8988T (cell line): ENCODE data around the gene FYN.

Experiments
- DNase-seq: peaks from one replicate; pipeline ENCODE4 v3.0.0; 2011

The FYN gene

DNA sequence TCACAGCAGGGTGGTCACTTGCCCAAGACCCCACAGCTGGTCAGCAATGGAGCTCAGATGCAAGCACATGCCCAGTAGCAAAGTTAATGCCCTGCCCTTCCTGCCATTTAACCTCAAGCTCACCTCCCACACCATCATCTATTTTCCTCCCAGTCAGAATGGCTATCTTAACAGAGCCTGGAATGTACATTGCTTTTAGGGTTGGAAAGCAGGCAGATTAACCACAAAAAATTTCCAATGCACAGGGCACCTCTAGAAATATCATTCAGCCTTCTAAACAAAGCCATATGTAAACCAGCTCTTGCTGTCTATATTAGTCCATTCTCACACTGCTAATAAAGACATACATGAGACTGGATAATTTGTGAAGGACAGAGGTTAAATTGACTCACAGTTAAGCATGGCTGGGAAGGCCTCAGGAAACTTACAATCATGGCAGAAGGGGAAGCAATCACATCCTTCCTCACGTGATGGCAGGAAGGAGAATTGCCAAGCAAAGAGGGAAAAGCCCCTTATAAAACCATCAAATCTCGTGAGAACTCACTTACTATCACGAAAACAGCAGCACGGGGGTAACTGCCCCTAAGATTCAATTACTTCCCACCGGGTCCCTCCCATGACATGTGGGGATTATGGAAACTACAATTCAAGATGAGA, 106.9 kb downstream of the FYN start:
- DNase-seq: no peak

DNA sequence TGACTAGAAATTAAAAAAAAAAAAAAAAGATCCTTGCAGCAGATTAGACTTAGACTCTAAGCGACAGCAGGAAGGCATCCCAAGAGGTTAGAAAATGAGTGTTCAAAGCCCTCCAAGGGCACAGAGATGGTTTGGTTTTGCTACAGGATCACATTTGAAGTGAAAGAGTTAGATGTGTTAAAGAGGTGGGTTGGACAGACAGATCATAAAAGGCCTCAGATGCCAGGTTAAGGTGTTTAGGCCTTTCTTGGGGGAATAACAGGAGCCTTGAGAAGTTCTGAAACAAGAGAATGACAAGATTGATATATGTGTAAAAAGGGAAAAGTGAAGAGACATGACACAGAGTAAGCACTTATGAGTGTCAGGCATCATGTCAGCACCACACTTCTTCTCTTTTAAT, 107.5 kb downstream of the FYN start:
- DNase-seq: no peak

DNA sequence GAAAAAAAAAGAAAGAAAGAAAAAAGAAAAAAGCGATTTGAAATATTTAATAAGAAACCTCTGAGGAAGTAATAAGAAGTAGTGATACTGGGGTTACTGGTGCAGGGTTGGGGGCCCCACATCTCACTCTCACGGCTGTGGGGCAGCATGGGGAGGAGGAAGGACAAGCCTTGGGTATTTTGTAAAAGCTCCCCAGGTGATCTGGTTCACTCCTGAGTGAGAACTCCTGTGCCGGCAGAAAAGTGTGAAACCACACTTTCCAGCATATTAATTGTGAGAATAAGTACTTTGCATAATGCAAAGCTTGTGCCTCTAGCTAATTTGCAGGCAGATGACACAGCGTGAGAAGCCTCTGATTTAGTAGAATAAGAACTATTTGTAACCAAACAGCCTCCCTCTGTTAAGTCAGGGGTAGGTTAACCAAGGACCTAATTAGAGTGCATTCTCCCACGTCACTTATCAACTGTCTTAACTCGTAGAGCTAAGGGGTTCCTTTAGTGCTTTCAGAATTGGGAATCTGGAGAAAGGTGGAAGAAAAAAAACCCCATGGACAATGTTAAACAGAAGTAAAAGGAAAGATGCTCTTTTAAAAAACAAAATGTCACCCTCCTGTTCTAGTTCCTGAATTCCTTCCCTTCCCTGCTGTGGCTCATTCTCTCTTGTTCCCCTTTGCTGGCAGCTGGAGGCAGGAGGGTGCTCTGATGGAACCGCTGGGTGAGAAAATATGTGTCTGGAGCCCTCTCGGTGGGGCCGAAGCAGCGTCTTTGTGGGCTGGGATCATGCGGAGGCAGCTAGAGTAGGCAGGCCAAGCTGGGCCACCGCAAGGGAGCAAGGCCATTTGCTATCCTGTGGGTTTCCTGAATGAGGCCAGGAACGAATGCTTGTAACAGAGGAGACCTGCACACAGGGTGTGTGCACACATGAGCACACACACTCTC, 108.7 kb downstream of the FYN start:
- DNase-seq: no peak

DNA sequence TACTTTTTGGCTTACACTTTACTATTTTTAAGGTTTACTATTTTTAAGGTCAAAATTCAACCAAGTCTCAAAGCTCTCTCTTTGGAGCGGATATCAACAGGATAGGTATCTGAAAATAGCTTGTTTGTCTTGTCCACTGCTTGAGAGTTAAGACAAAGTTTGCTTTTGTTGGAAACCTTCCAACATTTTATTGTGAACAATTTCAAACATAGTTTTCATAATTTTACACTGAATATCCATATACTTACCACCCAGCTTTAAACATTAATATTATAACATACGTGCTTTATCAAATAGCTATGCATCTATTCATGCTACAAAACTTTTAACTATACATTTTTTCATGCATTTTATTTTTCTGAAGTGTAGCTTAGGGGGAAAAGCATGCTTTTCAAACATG, 109.9 kb downstream of the FYN start:
- DNase-seq: no peak

DNA sequence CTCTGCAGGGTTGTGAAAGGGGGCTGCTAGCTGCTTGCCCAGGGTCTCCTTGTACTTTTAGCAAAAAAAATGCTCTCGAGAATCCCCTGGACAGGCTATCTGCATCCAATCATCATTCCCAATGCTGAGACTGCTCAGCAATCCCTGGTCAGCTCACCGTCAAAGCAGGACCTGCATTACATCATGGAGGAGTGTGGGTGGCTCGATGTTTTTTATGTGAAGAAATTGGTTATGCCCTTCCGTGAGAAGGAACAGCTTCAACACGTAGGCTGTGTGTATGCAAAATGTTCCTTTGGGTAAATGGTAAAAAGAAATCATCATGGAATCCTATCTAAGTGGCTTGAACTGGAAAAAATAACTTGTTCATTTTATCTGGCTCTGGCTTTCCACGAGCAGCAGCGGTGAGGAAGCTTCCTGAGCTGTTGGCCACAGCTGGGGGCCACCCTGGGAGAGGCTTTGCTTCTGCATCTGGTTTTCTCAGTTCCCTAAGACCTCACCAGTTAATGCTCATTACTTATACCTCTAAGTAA, 111.4 kb downstream of the FYN start:
- no peak for DNase-seq

DNA sequence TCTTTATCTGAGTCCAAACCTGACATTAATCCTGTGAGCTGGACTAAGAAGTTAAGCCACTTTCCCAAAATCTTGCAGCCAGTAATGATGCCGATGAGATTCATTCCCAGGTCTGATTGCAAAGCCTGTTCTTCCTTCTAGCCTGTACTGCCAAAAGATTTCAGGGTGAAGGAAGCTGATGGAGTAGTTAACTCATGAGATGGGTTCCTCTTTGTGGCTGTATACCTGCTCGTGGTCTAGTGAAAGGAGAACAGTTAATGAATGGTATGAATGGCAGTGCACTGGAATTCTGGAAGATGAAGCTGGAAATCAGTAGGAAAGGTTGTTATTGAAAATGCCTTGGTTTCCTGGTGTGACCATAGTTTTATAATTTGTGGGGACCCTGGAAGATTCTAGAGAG, 112.0 kb downstream of the FYN start:
- no peak for DNase-seq

DNA sequence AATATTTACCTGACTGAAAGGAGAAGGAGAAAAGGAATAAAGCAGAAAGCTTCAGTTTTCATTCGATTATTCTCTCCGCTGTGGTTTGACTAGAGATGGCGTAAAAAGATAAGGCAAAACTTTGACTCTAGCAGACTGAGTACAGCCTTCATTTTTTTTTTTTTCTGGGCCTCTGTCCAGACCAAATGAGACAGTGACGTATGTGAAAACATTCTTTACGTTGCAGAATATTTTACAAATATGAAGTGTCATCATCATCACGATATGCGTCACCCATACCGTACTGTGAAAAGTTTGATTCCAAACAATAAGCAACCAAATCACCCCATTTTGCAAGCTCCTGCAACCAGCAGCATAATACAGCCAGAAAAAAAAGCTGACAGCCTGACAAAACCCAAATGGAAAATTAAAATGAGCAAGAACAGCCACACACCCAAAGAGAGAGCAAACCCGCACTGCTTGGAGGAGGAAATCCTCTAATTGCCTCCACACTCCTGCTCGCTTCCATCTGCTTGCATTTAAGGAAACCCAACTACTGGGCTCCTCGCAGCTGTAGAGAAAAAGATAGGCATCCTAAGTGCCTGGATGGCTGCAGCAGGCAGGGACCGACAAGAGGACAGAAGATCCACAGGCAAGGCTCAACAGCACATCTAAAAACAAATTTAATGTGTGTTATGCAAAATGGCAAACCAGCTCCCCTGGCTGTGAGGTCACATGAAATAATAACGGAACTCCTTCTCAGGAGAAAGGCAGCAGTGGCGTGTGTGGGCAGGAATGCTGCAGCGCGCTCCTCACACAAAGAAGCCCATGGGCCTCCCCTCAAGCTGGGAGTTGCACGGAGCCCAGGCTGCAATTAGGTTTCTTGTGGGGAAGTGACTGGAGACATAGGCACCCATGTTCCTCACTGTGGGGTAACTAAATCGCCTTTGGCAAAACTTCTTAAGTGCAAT, 113.1 kb downstream of the FYN start:
- no peak for DNase-seq

DNA sequence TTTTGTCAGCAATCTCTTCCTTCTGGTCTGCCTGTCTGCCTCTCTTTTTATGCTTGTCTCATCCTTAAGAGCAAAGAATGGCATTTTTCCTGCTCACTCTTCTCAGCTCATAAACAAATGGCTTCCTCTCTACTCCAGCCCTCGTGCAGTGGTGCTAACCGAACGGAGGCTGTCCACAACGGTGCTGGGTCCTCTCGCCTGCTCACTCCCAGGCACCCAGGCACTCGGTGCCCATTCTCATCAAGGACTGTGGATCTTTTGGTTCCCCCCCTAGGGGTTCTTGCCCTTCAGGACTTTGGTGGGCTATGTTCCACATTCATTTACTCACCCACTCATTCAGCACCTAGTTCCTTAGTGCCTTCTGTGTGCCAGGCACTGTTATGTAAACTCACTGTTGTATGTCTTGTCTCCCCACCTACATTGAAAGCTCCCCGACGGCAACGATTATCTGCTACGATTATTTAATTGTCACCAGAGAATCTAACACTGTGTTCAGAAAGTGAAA, 113.9 kb downstream of the FYN start:
- no peak for DNase-seq

DNA sequence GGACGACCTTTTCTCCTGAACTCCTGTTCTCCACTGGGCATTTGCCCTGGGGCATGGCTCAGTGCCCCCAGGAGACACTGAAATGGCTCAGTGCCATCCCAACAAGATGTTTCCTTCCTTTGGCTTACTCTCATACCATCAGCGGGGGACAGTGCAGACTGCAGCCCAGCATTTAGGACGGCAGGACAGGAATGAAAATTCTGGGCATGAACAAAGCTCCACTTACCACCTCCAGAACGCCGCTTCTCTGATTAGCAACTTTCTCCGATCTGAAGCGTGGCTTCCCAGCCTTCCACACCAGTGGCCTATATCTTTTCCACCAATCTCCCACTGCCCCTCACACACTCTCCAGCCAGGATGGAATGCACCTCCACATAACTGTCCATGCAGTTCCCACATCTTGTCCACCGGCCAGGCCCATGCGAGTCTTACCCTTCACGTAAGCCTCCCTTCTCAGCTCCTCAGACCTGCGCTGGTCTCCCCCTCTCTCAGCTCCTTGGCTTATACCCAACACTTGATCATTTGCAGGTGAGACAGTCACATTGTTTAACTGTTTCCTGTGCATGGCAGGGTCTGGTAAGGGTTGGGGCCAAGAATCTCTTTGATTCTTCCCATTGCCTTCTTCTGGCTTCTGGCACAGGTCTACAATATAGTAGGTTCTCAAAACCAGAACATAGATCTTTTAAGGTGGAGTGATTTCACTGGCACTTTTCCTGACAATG, 114.5 kb downstream of the FYN start:
- no peak for DNase-seq

DNA sequence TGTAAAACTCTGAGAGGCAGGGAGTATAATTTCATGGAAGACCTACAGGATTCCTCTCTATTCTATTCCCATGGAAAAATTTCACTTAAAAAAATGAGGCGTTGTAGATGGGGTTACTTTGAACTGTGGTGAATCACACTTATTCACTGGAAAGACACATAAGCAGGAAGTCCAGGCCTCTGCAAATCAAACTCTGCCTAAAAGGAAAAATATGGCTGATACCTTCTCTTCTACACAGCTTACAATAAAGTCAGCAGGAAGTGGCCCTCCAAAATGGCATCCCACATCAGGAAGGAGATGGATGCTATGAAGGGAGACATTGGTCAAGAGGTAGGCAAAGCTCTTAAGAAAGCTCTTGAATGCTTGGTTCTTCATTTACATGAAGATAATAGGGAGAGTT, 115.9 kb downstream of the FYN start:
- DNase-seq: no peak

DNA sequence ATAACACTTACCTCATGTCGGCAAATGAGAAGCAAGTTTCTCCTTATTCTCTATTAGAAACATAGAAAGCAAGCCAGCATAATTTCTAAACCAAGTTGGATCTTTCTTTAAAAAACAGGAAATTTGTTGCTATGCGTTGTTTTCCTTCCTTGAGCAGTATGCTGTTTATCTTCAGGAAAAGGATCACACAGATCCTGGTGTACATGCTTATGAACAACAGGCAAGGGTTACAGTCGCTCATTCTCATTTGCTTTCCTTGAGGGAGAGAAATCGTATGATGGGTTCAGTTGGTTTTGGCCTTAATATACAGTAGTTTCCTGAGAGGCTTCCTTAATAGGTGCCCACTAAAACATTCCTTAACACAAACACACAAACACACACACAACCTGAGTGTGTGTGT, 118.8 kb downstream of the FYN start:
- no peak for DNase-seq

DNA sequence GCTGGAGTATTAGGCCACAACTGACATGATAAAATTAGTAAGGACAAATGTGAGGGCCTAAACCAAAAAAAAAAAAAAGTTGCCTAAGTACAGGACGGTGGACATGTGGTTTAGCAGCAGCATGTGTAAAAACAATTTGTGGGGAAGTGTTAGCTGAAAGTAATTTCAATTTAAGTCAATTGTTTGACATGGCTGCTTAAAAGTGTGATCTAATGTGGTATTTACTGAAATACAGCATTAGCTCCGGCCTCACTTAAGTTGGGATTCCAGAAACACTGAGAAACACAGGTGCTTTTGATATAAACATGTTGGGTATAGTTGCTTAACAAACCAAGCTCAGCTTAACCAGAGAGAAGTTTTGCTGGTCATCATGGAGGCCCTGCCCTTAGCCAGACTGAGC, 119.7 kb downstream of the FYN start:
- DNase-seq: no peak

DNA sequence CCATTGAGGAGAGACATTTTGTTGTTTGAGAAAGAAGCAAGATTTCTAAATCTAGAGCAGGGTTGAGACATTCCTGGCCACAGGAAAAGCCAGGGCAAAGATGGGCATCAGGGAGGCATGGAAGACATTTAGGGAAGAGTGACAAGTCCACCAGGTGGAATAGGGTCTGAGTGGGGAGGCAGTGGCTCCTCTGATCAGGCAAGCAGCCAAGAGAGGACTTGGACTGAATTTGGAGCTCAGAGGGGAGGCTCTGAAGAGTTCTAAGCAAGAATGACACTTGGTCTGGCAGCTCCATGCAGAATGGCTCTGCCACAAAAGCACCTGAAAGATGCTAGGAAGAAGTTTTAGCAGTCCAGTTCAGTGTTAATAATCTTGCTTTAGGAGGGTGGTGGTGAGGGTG, 120.8 kb downstream of the FYN start:
- no peak for DNase-seq

DNA sequence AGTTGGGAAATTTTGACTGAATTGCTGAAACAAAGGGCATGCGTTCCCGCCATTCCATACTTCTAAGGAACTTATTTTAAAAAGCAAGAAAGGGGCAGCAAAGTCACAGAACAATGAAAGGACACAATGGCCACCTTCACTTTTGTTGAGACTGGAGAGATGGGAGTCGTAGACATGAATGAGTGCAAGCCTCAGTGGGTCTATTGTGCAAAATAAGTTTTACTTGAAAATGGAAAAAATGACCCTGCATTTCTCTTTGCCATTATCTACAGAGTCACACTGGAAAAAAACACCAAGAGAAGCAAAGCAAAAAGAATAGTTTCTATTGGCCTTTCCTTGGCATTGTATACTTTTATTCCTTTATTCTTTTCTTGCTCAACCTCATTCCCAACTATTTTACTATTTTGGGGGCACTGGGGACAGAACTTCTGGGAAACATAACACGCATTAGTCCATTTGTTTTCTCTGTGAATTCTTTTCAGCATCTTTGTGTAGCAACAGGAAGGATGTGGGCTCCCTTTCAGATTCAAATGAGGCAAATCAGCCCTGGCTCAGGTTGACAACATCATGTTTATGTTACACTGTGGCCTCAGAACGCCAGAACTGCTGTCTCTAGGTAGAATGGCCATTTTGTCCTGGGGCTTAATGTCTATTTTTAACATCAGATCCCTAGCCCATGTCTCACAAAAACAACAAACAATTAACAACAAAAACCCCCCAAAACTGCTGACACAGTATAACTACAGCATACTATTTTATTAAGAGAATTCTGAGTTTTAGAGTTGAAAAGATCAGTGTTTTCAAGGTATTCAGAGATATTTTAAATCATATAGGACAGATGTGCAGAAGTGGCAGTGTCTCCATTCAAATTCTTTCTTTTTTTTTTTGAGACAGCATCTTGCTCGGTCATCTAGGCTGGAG, 122.2 kb downstream of the FYN start:
- DNase-seq: no peak

DNA sequence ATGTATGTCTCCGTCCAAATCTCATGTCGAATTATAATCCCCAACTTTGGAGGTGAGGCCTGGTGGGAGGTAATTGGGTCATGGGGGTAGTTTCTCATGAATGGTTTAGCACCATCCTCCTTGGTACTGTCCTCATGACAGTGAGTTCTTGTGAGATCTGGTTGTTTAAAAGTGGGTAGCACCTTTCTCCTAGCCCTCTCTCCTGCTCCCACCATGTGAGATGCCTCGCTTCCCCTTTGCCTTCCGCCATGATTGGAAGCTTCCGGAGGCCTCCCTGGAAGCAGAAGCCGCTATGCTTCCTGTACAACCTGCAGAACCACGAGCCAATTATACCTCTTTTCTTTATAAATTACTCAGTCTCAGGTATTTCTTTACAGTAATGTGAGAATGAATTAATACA, 123.1 kb downstream of the FYN start:
- no peak for DNase-seq

DNA sequence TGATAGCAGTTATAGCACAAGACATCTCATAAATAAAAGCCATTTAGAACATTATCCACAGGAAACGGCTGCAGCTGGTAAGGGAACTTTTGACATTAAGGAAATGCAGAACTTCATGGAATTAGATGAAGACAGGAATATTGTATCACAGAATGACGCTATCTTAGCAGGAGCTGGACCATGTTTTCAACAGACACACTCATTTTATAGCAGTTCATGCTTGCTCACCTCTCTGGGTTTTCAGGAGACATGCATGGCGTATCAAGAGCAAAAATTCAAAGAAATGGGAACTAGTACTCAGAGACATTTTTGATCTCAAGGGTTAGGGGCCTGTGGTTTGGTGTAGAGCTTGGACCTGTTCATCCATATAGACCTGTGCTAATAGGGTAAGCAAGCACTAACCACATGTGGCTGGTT, 125.0 kb downstream of the FYN start:
- DNase-seq: no peak

DNA sequence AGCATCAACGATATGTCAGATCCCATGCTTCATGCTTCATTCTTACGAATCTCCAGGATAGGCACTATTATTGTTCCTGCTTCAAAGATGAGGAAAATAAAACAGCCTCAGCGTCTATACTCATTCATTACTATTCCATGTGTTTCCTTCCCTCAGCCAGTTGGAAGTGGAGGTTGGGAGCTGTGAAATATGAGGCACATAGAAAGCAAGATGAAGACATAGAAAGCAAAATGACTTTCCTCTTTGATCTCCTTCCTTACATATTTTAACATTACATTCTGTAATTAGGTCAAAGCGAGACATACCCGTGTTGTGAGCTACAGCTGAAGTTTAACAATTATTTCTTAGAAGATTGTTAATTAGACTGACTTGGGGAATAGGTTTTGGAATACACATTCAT, 125.4 kb downstream of the FYN start:
- no peak for DNase-seq

DNA sequence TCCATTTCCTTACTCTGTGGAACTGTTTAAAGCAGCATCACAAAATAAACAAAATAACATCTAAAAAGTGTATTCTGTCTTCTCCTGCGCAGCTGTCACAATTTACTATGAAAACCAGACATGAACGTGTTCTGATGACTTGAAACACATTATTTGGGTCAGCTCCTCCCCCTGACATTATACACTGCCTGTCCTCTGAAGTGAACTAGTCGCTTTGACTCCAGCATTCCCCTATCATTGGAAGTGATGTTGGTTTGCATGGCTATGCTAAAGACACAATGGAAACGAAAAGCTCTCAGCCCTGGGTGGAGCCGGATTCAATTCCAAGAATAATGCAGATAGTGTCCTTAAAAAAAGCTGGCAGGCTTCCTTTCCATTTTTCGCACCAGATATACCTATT, 125.9 kb downstream of the FYN start:
- no peak for DNase-seq

DNA sequence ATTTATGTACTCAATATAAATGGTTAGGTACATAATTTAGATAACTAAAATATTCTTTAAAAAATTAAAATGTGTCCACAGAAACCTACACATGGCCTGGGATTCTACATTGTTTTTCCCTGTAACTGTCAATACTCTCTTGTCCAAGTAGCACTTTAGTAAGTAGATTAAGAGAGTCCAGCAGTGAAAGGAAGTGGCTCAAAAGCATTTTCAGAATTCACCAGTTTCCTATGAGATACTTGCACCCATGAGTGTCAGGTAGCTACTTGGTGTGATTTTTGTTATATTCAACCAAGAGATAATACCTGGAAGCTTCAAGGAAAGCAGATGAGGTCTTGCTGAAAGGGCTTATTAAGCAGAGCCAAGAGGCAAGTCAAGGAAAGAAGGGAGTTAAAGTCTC, 126.3 kb downstream of the FYN start:
- DNase-seq: no peak

DNA sequence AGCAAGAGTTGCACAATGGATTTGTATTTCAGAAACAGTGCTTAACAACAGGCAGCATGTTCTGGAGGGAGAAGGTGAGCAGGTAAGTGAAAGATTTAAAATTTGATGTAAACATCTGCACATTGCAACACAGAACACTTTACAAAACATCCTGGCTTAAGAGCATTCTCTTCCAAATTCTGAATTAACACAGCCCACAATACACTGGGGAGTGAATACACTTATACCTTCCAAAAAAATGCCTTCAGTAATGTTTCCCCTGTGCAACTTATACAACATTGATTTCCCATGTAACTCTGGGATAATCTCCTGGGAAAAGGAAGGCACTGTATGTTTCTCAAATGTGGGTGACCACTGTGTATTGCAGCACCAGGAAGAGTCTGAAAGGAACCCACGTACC, 127.6 kb downstream of the FYN start:
- DNase-seq: no peak

DNA sequence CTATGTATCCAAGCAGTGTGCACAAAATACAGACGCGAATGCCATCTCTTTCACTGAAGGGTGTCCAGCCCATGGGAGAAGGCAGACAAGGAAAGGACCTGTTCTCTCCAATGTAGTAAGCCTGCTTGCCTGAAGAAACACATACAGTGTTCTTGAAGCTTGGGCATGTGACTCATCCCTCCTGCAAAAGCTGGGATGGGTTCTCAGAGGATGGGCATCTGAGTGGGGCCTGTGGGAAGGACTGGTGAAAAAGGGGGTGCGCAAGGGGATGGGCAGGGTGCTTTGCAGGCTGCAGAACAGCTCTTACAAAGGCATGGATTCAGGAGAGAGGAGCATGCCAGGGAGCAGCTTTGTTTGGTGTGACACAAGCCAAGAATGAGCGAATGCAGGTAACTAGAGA, 128.1 kb downstream of the FYN start:
- DNase-seq: no peak
